Gastrocnemius medialis (tissue), 4 donors: ENCODE data around the gene LGALS9C.
"Not testable (repeated sequence)": the region's sequence is repeated elsewhere in the genome, so short reads cannot be mapped to it uniquely, and the experiment has no call there.

Experiments
- CTCF ChIP-seq, 5 experiments: fragments of 450-650 bp in 3 of 5; fragments of 200-600 bp in 2 of 5; sonication (generic) in 2 of 5; IDR thresholded peaks in 4 of 5; conservative IDR thresholded peaks in 1 of 5; 1 replicate in 4 of 5; 2 replicates in 1 of 5; pipeline ENCODE4 v1.5.1; 2016 to 2019; ENCODE audit warnings: antibody characterized with exemption in 5 of 5, mild to moderate bottlenecking in 3 of 5, moderate library complexity in 3 of 5
- POLR2A ChIP-seq, 2 donors: fragments of 450-650 bp; IDR thresholded peaks; one replicate each; pipeline ENCODE4 v1.6.1; 2017; ENCODE audit warnings: antibody characterized with exemption in 2 of 2, mild to moderate bottlenecking in 2 of 2, moderate library complexity in 2 of 2

- TF ChIP-seq CTCF (IDR thresholded peaks at IDR 0.05 in 4 of 5, conservative IDR thresholded peaks at IDR 0.05 in 1 of 5); POLR2A (IDR thresholded peaks at IDR 0.05): not testable (repeated sequence)
Measured at GRCh38 chr17:18500816-18501215, 24.2 kb downstream of the LGALS9C start.
